GM18520 (cell line): Measurements from ENCODE around the gene SEPTIN2.
A peak's percentile ranks its signal among the peaks of the same experiment; 100 is the strongest.
"Not testable (repeated sequence)": the region's sequence is repeated elsewhere in the genome, so short reads cannot be mapped to it uniquely, and the experiment has no call there.

Source experiments
- ATAC-seq: cut with Tn5 transposase; IDR thresholded peaks from one replicate; pipeline ENCODE4 v1.9.1; 2021; ENCODE audit not compliant: unreplicated experiment

SEPTIN2 gene

DNA sequence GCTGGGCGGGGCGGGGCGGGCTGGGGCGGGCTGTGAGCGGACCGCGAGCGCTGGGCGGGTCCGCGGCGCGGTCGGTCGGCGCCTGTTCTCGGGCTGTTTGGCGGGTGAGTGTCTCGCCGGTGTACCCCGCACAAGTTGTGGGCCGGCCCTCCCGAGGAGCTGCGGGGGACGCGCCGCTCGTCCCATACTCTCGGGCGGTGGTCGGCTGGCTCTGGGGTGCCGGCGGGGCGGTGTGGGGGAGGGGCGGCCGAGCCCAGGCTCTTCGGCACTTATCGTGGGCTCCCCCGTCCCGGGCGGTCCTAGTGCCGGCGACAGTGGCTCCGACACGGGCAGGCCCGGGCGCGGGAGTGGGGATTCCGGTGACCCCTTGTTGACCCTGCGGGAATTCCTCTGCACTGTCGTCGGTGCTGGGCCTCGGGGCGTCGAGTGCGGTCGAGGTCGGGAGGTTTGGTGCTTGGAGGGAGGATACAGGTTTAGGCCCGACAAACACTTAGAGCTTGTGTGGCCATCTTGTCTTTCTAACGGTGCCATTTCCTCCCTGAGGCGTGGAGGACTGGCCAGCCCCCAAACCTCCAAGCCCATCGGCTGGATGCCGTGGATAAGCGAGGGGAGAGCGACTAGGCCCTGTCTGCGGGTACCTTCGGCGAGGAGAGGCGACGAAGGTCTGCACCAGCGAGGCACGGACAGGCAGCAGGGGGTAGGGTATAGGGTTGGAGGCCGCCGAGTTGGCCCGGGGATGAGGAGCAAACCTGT lies at the start of gene SEPTIN2:
SEPTIN2 (plus strand) TSS at position 47 of the 753 bp plus-strand sequence. CDS start 8,308 bp downstream, outside the sequence.
- peak; percentile 26 for ATAC-seq

- ATAC-seq, result no peak
Observed at GRCh38 chr2:241267249-241268067, 48.3 kb upstream of the SEPTIN2 start.

DNA sequence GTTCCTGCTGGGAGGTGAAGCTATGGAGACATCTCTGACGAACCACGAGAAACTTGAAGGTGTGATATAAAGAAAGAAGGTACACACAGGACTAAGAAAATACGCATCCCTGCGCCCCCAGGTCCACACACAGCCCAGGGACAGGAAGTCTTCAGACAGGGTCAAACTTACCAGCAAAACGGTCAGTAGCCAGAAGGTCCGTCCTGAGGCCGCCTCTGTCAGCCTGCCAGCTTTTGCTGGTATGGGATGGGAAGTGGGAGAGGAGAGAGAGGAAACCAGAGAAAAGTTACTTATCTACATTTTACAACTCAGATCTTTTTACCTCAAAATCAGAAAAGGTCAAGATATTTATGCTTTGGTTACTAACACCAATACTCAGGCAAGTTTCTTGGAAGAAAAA lies 47.4 kb upstream of the SEPTIN2 start:
- ATAC-seq, result no peak

GRCh38 chr2:241268716-241269445 lies 46.8 kb upstream of the SEPTIN2 start:
- no peak for ATAC-seq

- ATAC-seq, result no peak
Observed at GRCh38 chr2:241269707-241270520, 45.8 kb upstream of the SEPTIN2 start.

GRCh38 chr2:241270531-241270930 lies 45.2 kb upstream of the SEPTIN2 start:
- ATAC-seq, result no peak

- ATAC-seq, result no peak
Observed at GRCh38 chr2:241271706-241272302, 43.9 kb upstream of the SEPTIN2 start.

DNA sequence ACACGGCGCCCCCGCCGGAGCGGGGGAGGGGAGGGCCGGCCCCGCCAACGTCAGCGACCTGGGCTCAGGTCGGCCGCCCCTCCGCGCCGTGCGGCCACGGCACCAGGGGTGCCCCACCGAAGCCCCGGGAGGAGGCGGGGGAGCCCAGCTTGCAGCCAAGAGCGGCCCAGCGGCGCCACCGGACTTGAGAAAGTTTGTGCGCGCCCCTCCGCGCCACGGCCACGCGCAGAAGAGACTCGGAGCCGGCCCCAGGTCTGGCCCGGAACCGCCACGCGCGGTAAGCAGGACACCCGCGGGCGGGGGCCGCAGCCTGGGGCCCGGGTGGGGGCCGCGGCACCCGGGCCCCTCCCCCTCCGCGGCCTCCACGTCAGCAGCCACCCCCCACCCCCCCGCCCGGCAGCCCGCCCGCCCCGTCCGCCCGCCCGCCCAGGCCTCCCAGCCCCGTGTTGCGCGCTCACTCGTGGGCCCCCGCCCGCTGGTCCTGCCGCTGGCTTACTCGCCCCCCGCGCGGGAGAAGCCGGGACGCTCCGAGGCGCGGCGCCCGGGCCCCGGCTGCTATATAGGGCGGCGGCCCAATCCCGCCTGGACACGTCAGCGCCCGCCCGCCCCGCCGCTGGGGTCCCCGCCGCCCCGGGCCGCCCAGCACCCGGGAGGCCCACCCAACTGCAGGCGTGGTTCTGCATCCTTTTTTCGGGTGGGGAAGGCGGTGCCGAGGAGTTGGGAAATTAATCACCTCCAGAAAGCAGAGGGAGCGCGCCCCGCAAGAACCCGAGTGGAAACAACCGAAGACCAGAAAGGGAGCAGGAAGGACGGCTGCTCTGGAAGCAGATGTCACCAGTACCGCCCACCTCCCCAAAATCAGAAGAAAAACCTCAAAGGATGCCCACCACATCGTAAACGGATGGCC lies 43.2 kb upstream of the SEPTIN2 start:
- no peak for ATAC-seq

DNA sequence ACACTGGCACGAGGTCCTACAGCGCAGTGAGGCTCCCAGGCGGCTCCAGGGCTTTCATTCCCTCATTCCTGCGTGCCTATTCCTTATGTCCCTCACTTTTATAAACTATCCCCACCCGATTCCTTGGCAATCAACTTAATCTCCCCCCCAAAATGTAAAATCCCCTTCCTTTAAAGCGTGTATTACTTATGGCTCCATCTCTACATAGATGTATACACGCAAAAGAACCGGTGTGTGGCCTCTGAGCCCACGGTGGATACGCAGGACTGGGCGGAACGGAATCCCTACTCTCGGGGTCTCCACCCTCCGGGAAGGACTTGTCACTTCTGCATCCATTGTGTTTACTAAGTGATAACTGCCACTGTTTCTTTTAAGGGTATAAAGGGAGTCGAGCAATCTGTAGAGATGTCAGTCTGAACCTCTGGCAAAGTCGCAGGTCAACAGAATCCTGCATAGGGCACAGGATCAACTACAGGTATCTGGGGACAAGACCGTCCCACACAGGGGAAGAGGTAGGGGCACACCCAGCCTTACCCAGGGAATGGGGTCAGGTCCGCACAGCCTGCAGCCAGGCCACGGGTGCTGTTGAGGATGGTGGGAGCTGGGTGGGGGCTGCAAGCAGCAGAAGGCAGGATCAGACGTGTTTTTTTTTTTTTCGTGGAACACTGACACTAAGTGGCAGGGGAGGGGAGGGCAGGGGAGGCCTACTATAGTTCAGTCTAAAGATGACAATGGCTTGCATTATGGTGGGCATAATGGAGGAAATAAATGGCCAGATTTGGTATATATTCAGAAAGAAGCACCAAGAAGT lies 42.3 kb upstream of the SEPTIN2 start:
- ATAC-seq, result no peak

GRCh38 chr2:241274127-241274526 lies 41.6 kb upstream of the SEPTIN2 start:
- no peak for ATAC-seq

- no peak for ATAC-seq
Observed at GRCh38 chr2:241275504-241275903, 40.2 kb upstream of the SEPTIN2 start.

GRCh38 chr2:241275910-241276309 lies 39.8 kb upstream of the SEPTIN2 start:
- ATAC-seq, result no peak

DNA sequence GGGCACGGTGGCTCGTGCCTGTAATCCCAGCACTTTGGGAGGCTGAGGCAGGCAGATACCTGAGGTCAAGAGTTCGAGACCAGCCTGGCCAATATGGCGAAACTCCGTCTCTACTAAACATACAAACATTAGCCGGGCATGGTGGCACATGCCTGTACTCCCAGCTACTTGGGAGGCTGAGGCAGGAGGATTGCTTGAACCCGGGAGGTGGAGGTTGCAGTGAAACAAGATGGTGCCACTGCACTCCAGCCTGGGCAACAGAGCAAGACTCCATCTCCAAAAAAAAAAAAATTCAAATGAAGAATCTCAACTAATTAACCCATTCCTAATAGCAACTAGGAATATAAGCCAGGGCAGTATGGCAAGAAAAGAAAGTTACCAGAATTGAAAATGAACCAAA lies 37.4 kb upstream of the SEPTIN2 start:
- ATAC-seq, result not testable (repeated sequence)

GRCh38 chr2:241279413-241279812 lies 36.3 kb upstream of the SEPTIN2 start:
- no peak for ATAC-seq

DNA sequence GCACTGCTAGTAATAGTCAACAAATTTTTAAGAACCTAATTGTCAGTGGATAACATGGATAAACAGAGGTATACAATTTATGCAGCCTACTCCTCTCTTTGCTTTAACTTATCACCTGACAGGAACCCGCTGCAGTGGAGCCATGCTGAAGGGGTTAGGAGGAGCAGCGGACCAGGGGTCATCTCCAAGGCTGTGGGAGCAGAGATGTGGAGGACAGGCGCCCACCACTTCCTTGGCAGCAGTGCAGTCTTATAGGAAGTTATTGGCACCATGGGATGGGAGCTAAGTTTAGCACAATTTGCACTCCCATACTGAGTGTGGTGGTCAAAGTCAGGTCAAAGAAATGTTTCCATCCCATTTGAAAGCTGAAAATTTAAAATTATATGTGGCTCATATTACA lies 35.9 kb upstream of the SEPTIN2 start:
- ATAC-seq, result no peak

GRCh38 chr2:241280291-241280690 lies 35.4 kb upstream of the SEPTIN2 start:
- no peak for ATAC-seq

DNA sequence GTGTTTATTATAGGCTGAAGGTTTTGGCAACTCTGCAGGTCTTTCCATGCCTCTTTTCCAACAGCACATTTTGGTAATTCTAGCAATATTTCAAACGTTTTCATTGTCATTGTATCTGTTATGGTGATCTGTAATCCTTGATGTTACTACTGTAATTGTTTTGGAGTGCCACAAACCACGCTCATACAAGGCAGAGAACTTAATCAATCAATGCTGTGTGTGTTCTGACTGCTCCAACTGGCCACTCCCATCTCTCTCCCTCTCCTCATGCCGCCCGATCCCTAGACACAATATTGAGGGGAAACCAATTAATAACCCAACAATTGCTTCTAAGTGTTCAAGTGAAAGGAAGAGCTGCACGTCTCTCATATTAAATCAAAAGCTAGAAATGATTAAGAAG lies 33.2 kb upstream of the SEPTIN2 start:
- no peak for ATAC-seq

GRCh38 chr2:241285596-241285995 lies 30.1 kb upstream of the SEPTIN2 start:
- ATAC-seq, result no peak
